Activated CD8-positive, alpha-beta memory T cell treated with anti-CD3 and anti-CD28 coated beads for 4 hours (primary cell): ENCODE results near the gene IL32.

Source experiments
- DNase-seq, 2 donors: peaks; one replicate each; pipeline ENCODE4 v3.0.0-alpha.2; 2020; ENCODE audit warnings: low read depth in 2 of 2

IL32 gene

DNA sequence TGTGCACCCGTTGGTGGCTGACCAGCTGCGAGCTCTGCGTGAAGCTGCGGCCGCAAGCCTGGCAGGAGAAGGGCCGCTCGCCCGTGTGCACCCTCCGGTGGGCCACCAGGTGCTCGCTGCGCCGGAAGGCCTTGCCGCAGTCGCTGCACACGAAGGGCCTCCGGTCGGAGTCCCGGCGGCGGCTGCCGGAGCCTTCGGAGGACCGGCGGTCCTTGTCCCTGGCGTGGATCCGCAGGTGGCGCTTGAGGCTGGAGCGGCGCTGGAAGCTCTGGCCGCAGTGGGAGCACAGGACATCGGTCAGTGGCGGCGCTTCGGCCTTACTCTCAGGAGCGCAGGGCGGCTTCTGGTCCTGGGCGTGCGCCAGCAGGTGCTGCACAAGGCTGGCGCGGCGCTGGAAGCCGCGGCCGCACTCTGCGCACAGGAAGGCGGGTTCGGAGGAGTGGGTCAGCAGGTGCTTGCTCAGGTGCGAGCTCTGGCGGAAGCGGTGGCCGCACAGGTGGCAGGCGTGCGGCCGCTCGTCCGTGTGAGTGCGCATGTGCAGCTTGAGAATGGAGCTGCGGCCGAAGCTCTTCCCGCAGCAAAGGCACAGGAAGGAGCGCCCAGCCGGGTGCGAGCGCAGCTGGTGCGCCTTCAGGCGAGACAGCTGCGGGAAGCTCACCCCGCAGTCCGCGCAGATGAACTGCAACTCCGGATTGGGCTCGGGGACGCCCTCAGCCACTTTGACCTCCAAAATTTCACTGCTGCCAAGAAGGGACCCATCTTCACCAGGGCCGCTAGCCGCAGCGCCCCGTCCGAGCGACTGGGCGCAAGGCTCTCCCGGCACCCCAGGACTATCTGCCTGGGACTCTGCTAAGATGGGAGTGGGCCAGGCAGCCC is 24.5 kb downstream of the IL32 start:
- no peak for DNase-seq

DNA sequence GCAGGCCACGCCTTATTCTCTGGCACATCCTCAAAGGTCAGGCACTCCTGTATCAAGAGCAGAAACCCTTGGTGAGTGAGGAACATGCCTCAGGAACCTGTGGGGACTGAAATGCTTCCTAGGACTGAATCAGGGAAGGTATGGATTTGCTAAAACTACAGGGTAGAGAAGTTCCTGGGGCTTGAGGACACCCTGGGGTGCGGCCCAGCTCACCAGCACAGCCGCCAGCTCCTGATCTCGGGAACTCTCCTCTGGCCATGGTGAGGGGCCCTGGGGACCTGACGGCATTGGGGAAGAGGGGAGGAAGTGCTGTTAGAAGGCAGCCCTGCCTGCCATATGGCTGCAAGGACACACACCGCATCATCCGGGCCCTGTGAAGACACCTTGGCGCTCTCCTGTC is 26.1 kb downstream of the IL32 start:
- no peak for DNase-seq

DNA sequence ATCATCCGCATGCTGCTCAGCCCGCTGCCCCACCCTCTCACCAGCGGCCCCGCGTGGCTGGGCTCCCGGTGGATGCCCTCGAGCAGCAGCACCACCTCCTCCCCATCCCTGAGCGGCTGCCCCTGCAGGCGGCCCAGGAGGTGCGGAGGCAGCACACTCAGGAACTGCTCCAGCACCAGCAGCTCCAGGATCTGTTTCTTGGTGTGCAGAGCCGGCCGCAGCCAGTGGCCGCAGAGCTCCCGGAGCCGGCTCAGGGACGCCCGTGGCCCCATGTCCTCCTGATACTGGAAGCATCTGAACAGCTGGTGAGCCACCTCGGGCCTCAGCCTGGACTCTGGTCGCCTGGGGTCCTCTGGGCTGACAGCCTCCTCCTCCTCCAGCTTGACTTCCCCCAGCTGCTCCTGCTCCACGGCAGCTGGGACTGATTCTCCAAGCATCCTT is 27.1 kb downstream of the IL32 start:
- DNase-seq, result no peak

DNA sequence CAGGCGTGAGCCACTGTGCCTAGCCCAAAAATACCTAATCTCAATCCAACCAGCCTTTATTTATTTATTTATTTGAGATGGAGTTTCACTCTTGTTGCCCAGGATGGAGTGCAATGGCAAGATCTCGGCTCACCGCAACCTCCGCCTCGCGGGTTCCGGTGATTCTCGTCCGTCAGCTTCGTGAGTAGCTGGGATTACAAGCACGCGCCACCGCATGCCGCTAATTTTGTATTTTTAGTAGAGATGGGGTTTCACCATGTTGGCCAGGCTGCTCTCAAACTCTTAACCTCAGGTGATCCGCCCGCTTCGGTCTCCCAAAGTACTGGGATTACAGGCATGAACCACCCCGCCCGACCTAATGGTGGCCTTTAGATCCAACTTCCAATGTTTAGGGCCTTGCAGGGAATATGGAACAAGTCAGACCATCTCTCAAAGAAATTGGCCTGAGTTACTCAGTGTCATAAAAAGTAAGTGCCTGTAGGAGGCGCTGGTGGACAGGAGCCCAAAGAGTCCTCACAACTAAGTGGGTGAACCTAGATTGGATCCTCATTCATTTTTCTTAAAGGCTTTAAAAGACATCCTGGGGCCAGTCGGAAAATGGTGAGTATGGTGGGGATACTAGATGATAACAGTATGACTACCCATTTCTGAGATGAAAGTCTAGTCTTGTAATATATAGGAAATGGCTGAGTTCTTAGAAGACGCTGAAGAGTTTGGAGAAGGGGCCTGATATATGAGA is 29.0 kb downstream of the IL32 start:
- DNase-seq, result no peak

DNA sequence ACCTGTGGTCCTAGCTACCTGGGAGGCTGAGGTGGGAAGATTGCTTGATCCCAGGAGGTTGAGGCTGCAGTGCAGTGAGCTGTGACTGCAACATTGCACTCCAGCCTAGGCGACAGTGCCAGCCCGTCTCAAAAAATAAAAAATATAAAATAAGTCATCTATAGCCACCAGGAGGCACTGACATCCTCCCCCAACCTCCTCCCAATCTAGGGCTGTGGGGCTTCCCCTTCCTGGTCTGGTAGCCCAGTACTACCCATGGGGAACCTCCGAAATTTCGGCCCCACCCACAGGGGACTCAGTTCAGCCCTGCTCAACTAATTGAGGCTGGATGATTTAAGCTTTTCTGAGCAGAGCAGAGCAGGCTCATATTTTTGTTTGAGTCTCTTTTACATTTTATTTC is 30.4 kb downstream of the IL32 start:
- DNase-seq, result no peak

DNA sequence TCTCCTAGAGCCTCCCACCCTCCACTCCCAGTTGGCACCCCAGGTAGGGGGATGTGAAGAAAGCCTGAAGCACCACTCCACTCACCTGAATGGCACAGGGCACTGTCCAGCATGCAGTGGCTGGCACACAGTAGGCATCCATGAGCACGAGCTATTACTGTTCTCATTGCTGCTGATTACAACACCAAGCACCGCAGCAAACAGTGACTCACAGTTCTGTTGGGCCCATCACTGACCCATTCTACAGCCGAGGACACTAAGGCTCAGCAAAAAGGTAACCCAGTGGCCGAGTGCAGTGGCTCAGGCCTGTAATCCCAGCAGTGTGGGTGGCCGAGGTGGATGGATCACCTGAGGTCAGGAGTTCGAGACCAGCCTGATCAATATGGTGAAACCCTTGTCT is 30.9 kb downstream of the IL32 start:
- DNase-seq, result no peak

DNA sequence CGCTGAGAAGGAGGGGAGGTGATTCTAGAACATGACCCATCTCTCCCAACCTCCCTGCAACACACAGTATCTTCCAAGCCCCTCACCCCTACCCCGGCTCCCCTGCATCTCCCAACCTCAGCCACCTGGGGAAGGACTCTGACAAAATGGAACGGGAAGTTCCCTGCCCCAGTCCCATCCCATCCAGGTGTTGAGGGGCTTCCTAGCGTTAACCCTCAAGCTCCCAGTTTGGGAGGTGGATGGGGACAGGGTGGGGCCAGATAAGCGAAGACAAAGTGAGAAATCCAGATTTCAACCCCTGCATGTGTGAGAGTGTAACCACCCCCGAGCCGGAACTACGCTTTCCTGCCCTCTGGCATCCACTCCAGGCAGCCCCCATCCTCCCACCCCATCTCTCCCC is 31.8 kb downstream of the IL32 start:
- no peak for DNase-seq

GRCh38 chr16:3098459-3099394 is 33.3 kb downstream of the IL32 start, which contains the start of gene ZSCAN10:
TSS of gene ZSCAN10 (minus strand) at chr16:3099294. CDS start at chr16:3092937, 6,357 bp downstream.
- DNase-seq, result no peak

GRCh38 chr16:3099395-3099731 is 33.9 kb downstream of the IL32 start:
- no peak for DNase-seq

- peak; percentile 81 to 86 for DNase-seq
Measured at GRCh38 chr16:3099732-3100499, 34.5 kb downstream of the IL32 start.

DNA sequence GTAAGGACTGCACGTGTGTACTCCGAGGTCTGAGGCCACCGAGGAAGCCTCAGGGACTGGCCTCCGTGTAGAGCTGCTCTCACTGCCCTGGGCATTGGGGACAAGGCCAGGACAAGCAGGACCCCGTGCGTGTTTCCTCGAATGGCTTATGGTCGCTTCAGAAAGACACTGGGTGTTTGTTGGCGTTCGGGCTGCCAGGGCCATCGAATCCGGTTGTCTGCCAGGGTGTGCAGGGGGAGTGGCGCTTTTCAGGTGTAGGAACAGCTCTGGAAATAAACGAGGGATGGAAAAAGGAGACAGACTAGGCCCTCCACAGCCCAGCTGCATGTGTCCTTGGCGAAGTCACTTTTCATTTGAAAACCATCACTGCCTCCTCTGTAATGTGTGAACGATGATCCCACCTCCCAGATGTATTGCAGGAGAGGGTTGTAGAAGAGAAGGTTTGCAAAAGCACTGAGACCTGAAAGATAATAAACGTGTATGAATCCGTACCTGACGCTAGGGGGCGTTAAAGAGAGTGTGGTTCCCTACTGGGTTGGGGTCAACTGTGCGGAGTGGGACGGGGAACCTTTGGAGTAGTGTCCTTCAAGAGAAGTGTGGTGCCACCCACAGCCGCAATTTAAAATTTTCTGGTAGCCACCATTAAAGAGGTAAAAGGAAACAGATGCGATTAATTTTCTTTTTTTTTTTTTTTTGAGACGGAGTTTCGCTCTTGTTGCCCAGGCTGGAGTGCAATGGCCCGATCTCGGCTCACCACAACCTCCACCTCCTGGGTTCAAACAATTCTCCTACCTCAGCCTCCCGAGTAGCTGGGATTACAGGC is 35.8 kb downstream of the IL32 start:
- DNase-seq, result no peak

DNA sequence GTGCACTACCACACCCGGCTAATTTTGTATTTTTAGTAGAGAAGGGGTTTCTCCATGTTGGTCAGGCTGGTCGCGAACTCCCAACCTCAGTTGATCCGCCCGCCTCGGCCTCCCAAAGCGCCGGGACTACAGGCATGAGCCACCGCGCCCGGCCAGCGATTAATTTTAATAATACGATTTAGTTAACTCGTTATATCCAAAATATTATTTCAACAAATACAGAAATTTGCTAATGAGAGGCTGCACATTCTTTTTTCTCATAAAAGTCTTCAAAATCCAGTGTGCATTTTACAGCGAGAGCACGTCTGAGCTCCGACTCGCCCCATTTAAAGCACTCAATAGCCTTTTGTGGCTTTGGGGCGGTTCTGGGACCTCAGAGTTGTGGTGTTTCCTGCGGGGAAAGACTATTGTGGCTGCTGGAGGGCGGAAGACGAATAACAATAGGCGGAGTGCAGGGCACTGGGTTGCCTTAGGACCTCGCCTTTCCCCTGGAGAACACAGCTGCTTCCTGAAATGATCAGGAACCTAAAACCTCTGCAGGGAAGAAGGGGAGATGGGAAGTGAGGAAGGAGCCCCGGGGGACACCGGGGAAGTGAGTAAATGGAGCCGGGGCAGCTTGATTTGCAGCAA is 36.5 kb downstream of the IL32 start:
- no peak for DNase-seq

DNA sequence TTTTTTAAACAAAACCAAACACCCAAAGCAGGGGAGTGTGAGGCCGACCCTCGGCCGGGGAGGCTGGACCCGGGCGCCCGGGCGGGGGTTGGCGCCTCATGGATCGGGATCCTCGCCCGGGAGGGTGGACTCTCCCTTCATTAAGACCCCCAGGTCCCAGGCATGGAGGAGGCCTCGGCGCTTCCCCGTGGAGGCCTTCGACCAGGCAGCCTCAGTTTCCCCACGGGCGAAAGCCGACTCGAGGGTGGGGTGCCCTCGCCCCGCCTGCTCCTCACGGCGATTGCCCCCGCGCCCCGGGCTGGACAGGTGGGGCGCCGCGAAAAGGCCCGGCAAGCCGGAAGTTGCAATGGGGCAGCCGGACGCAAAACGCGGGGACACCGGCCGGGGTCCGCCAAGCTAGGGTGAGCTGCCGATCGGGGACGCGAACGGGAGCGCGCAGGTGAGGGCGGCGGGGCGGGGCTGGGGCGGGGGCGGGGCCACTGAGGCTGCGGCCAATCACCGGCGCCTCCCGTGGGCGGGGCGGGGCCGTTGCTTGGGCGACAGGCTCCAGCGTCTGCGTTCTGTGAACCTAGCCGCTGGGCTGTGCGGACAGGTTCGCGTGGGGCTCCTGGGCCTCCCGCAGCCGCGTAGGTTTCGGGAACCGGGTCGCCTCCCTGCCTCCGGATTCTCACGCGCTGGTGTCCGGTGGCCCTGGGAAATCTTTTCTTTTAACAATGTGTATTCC is 40.9 kb downstream of the IL32 start:
- DNase-seq, result peak; percentile 80 to 82

DNA sequence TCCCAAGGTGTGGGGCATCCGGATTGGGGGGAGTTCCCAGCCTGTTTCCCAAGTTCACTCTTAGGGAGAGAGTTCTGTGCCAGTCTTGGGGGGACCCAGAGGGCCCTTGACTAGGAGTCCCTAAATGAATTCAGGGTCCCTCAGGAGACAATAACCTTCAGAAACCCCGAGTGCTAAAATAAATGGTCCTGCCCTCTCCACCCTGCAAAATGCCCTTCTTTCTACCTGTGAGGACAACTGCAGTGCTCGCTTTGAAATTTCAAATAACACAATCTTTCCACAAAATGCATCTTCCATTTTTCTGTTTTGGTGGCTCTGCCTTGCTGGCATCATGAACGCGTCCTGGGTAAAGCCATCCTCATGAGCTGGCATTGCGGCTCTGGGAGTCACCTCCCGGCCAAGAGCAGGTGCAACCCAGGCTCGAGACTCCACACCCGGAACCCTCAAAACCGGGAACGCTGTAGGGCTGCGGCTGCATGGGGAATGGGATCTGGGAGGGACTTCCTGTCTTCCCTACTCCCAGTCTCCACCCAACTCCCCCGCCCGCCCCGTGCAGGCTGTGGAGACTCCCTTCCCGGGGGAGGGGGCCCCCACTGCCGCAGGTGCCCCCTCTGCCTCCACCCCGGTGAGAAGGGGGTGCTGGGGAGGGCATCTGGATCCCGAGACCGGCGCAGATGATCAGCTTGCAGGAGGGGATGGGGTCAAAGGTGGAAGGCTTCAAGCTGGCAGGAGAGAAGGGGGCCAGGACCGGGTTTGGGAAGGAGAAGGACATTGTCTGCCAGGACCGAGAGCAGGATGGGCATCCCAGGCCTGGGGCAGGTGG is 46.8 kb downstream of the IL32 start, which contains the start of gene ZNF205:
TSS of gene ZNF205 (plus strand) at position 529 of the 823 bp plus-strand sequence. CDS start 845 bp downstream, outside the sequence.
- no peak for DNase-seq

DNA sequence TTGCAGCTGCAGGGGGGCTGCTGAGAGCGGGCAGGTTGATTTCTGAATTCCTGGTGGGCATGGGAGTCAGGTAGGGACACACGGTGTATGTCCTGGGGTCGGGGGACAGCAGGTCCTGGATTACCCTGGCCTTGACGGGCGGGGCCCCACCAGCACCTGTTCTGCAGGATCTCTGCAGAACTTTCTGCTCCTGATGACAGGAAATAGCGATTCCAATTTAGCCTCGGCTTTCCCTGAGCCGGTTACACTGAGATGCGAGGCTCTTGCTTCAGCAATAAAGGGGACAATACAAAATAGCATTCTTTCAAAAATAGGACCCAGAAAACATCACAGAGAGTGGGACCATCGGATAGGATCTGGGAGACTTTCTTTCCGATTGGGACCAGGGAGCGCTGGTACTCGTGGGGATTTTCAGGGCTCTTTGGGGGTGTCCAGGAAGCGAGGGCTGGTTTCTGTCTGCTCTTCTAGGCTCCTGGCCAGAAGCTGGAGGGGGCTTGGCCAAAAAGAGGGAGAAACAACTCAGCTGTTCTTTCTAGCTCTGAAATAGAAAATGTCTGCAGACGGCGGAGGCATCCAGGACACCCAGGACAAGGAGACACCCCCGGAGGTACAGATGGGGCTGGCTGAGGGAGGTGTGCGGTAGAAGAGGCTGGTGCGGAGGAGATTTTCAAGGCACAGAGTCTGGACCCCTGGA is 47.6 kb downstream of the IL32 start:
- no peak for DNase-seq

DNA sequence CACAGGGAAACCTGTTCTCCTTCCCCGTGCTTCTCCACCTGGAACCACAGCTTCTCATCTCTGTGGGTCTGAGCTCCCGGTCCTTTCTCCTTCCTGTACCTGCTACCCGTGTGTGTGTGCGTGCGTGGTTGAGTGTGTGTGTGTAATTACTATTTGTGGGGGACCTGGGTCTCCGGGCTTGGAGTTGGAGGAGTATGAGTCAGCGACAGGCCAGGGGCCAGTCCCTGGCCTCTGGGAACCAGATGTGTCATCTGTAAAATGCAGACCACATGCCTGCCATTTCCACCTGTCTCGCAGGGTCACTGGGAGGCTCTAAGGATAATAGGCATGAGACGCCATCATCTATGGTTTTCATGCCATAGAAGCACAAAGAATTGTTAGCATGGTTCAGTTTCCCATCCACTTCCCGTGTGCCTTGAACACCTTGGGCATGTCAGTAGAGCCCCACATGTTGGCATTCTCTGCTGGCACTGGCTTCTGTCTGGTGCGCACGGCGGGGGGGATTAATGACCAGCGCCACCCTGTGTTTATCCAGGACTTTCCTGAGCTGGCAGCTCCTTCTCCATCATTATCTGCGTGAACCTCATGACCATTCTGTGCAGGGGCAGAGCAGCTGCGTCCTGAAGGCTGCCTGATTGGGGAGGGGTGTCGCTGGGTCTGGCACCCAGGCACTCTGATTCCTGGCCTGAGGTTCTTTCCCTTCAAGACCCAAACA is 48.5 kb downstream of the IL32 start:
- DNase-seq, result no peak

- no peak for DNase-seq
Measured at GRCh38 chr16:3115003-3115402, 49.6 kb downstream of the IL32 start.
